Activated CD8-positive, alpha-beta T cell treated with anti-CD3 and anti-CD28 coated beads for 36 hours (primary cell): Measurements from ENCODE around the gene TREH. TPM values are rescaled to one million over a fixed set of nuclear protein-coding genes. Genes with fewer than 3 reads are reported as not detected.
A peak's percentile ranks its signal among the peaks of the same experiment; 100 is the strongest.

Experiments used
- ATAC-seq: fragments of 200-7000 bp; cut with Tn5 transposase; one replicate; pipeline ENCODE4 v1.10.0; 2021; ENCODE audit warnings: mild to moderate bottlenecking, moderate library complexity
- CTCF ChIA-PET: fragments of 350-600 bp; sonication (Branson Sonifier 250); formaldehyde crosslinking; loops from one replicate; lab custom pipeline; 2021; ENCODE audit warnings: antibody characterized with exemption; lab: Charles Lee
- POLR2A ChIA-PET: fragments of 350-600 bp; sonication (Branson Sonifier 250); formaldehyde crosslinking; loops from one replicate; lab custom pipeline; 2021; ENCODE audit warnings: antibody characterized with exemption; lab: Charles Lee
- DNase-seq: peaks from one replicate; pipeline ENCODE4 v3.0.0-alpha.2; 2020
- H3K27ac Mint-ChIP-seq: one replicate; pipeline ENCODE4 v1.8.0; 2021; ENCODE audit warnings: mild to moderate bottlenecking, mixed read lengths
- H3K27me3 Mint-ChIP-seq: one replicate; pipeline ENCODE4 v1.8.0; 2021; ENCODE audit warnings: mixed read lengths
- H3K36me3 Mint-ChIP-seq: one replicate; pipeline ENCODE4 v1.8.0; 2021; ENCODE audit warnings: low read depth, mixed read lengths
- H3K4me1 Mint-ChIP-seq: one replicate; pipeline ENCODE4 v1.8.0; 2021; ENCODE audit warnings: low read depth, mixed read lengths
- H3K4me3 Mint-ChIP-seq: one replicate; pipeline ENCODE4 v1.8.0; 2021; ENCODE audit warnings: mild to moderate bottlenecking, moderate library complexity, mixed read lengths
- H3K9me3 Mint-ChIP-seq: one replicate; pipeline ENCODE4 v1.8.0; 2021; ENCODE audit warnings: mixed read lengths
- CTCF ChIP-seq: fragments of 200-600 bp; IDR thresholded peaks from one replicate; pipeline ENCODE4 v1.8.0; 2022; ENCODE audit warnings: antibody characterized with exemption, mild to moderate bottlenecking
- intact Hi-C: fragments of 100-400 bp; cut with micrococcal nuclease; formaldehyde crosslinking; loops from one replicate; pipeline ENCODE4 v1.10.0; 2022
- total RNA-seq, 2 experiments: library from RNA; stranded (reverse); gene quantifications; one replicate each; pipeline ENCODE4 v1.2.3, GENCODE V29; 2021

The TREH gene
- total RNA-seq, 2 experiments from 2014 or later = not detected

GRCh38 chr11:118619444-118620197, 59.8 kb downstream of the TREH start:
- TF ChIP-seq CTCF = no peak
- H3K27me3 Mint-ChIP-seq = peaks cover 14% of the 10 kb centered on the region
- H3K4me1 Mint-ChIP-seq = peaks cover 9% of the 10 kb centered on the region
- ATAC-seq = peak; percentile 38
- ChIA-PET POLR2A (interaction anchor here (0.9 kb wide), 1 partner anchor 19 kb away, joined by 3 read pairs; no protein-coding TSS in a partner anchor), CTCF (interaction anchor here (1.4 to 2.2 kb wide), 2 partner anchors 10 to 25 kb away, joined by 3 to 7 read pairs; no protein-coding TSS in a partner anchor)
- H3K4me3 Mint-ChIP-seq = no peak overlapping the region
- intact Hi-C loops = no loop called here
- H3K27ac Mint-ChIP-seq = no peak overlapping the region
- DNase-seq = no peak
- H3K36me3 Mint-ChIP-seq = no peaks in the 10 kb centered on the region
- no peaks in the 10 kb centered on the region for H3K9me3 Mint-ChIP-seq

- no peaks in the 10 kb centered on the region for H3K36me3 Mint-ChIP-seq
- no peak for DNase-seq
- H3K4me3 Mint-ChIP-seq = no peak overlapping the region
- ATAC-seq = no peak
- no peak overlapping the region for H3K27ac Mint-ChIP-seq
- H3K4me1 Mint-ChIP-seq = peaks cover 9% of the 10 kb centered on the region
- H3K27me3 Mint-ChIP-seq = peaks cover 14% of the 10 kb centered on the region
- TF ChIP-seq CTCF = no peak
- CTCF ChIA-PET = interaction anchor here (1.4 to 2.2 kb wide), 2 partner anchors 10 to 24 kb away, joined by 3 to 7 read pairs; no protein-coding TSS in a partner anchor
- POLR2A ChIA-PET = interaction anchor here (0.9 kb wide), 1 partner anchor 20 kb away, joined by 3 read pairs; no protein-coding TSS in a partner anchor
- no peaks in the 10 kb centered on the region for H3K9me3 Mint-ChIP-seq
- intact Hi-C loops = no loop called here
These were observed 60.5 kb downstream of the TREH start for GRCh38 chr11:118618991-118619375.

GRCh38 chr11:118618115-118618990, 61.1 kb downstream of the TREH start:
- CTCF ChIA-PET = interaction anchor here (2.2 kb wide), 1 partner anchor 9 kb away, joined by 7 read pairs; no protein-coding TSS in a partner anchor
- intact Hi-C loops = no loop called here
- POLR2A ChIA-PET = interaction anchor here (0.9 kb wide), 1 partner anchor 21 kb away, joined by 3 read pairs; no protein-coding TSS in a partner anchor

GRCh38 chr11:118615976-118616371, 63.5 kb downstream of the TREH start:
- H3K4me1 Mint-ChIP-seq = peaks cover 11% of the 10 kb centered on the region
- H3K4me3 Mint-ChIP-seq = no peak overlapping the region
- H3K27ac Mint-ChIP-seq = no peak overlapping the region
- POLR2A ChIA-PET = interaction anchor here (0.9 kb wide), 1 partner anchor 19 kb away, joined by 3 read pairs; no protein-coding TSS in a partner anchor
- DNase-seq (no peak), ATAC-seq (no peak)
- H3K27me3 Mint-ChIP-seq = peaks cover 8% of the 10 kb centered on the region
- intact Hi-C loops = no loop called here
- CTCF ChIA-PET = interaction anchor here (1.0 kb wide), 1 partner anchor 21 kb away, joined by 4 read pairs; no protein-coding TSS in a partner anchor
- H3K9me3 Mint-ChIP-seq = no peaks in the 10 kb centered on the region
- no peaks in the 10 kb centered on the region for H3K36me3 Mint-ChIP-seq
- TF ChIP-seq CTCF = no peak

More at GRCh38 chr11:118618115-118618990, 61.1 kb downstream of the TREH start:
- Mint-ChIP-seq H3K27ac (no peak overlapping the region), H3K36me3 (no peaks in the 10 kb centered on the region), H3K9me3 (no peaks in the 10 kb centered on the region), H3K27me3 (peaks cover 14% of the 10 kb centered on the region), H3K4me3 (no peak overlapping the region), H3K4me1 (peaks cover 9% of the 10 kb centered on the region)
- no peak for ATAC-seq
- no peak for TF ChIP-seq CTCF
- DNase-seq = no peak
